Measurements from ENCODE around the gene TAS2R39.

GRCh38 chr7:143216686-143217085 is 33.5 kb downstream of the TAS2R39 start:
- no peak for TF ChIP-seq CTCF (IDR thresholded peaks at IDR 0.05)
- no peak for TF ChIP-seq POLR2A (IDR thresholded peaks at IDR 0.05)

Measured in right lobe of liver (tissue), 4 donors.